Astrocyte of the cerebellum (primary cell): ENCODE data around the gene TTC23.
"Not testable (repeated sequence)": the region's sequence is repeated elsewhere in the genome, so short reads cannot be mapped to it uniquely, and the experiment has no call there.

Experiments used
- DNase-seq: peaks from one replicate; pipeline ENCODE4 v3.0.0-alpha.2; 2011; ENCODE audit warnings: low read depth
- H3K4me3 ChIP-seq: 2 replicates; pipeline ENCODE4 v1.5.1; 2011; ENCODE audit warnings: mild to moderate bottlenecking, low read depth, low read length, moderate library complexity
- CTCF ChIP-seq: IDR thresholded peaks from 2 replicates; pipeline ENCODE4 v1.5.1; 2012; ENCODE audit warnings: low read length, low read depth, moderate library complexity, mild to moderate bottlenecking; ENCODE audit errors: missing control alignments
- in situ Hi-C: cut with HindIII; loops from 2 replicates; pipeline ENCODE4 v1.10.0; 2017; ENCODE audit warnings: low sequenced_read_pairs

The TTC23 gene

GRCh38 chr15:99244306-99244705 is 5.1 kb downstream of the TTC23 start:
- DNase-seq: no peak
- TF ChIP-seq CTCF: no peak
- no peak overlapping the region for H3K4me3 ChIP-seq
- in situ Hi-C loops: no loop called here

GRCh38 chr15:99241752-99242151 is 7.6 kb downstream of the TTC23 start:
- no peak for DNase-seq
- TF ChIP-seq CTCF: no peak
- H3K4me3 ChIP-seq: no peak overlapping the region
- in situ Hi-C loops: no loop called here

- no peak for TF ChIP-seq CTCF
- DNase-seq: no peak
Measured at GRCh38 chr15:99239545-99240198, 9.7 kb downstream of the TTC23 start.

GRCh38 chr15:99238849-99239248 is 10.5 kb downstream of the TTC23 start:
- H3K4me3 ChIP-seq: no peak overlapping the region
- no peak for TF ChIP-seq CTCF
- no peak for DNase-seq
- in situ Hi-C loops: no loop called here

More at GRCh38 chr15:99239545-99240198, 9.7 kb downstream of the TTC23 start:
- in situ Hi-C loops: no loop called here
- H3K4me3 ChIP-seq: no peak overlapping the region

GRCh38 chr15:99234160-99234559 is 15.2 kb downstream of the TTC23 start:
- H3K4me3 ChIP-seq, in situ Hi-C loops, DNase-seq: not testable (repeated sequence)

- in situ Hi-C loops: no loop called here
- H3K4me3 ChIP-seq: no peak overlapping the region
- TF ChIP-seq CTCF: no peak
- no peak for DNase-seq
Measured at GRCh38 chr15:99232740-99233139, 16.6 kb downstream of the TTC23 start.

- no peak overlapping the region for H3K4me3 ChIP-seq
- no peak for TF ChIP-seq CTCF
- DNase-seq: no peak
- in situ Hi-C loops: no loop called here
Measured at GRCh38 chr15:99230867-99231266, 18.5 kb downstream of the TTC23 start.
